ENCODE results near the gene UBE2U.

GRCh38 chr1:64245495-64245894 lies 42.1 kb downstream of the UBE2U start:
- no peak for TF ChIP-seq CTCF (IDR thresholded peaks at IDR 0.05)
- no peak for TF ChIP-seq POLR2A (IDR thresholded peaks at IDR 0.05)

Measured in adrenal gland (tissue), 5 donors.